ENCODE measurements around the gene KRTAP5-10.
A peak's percentile ranks its signal among the peaks of the same experiment; 100 is the strongest.
"Not testable (repeated sequence)": the region's sequence is repeated elsewhere in the genome, so short reads cannot be mapped to it uniquely, and the experiment has no call there.

KRTAP5-10 gene

GRCh38 chr11:71572811-71573210 lies 7.4 kb downstream of the KRTAP5-10 start:
- no peak for DNase-seq (ENCODE audit: low spot score)

- no peak for DNase-seq (ENCODE audit: low spot score)
Measured at GRCh38 chr11:71574418-71574817, 9.1 kb downstream of the KRTAP5-10 start.

DNA sequence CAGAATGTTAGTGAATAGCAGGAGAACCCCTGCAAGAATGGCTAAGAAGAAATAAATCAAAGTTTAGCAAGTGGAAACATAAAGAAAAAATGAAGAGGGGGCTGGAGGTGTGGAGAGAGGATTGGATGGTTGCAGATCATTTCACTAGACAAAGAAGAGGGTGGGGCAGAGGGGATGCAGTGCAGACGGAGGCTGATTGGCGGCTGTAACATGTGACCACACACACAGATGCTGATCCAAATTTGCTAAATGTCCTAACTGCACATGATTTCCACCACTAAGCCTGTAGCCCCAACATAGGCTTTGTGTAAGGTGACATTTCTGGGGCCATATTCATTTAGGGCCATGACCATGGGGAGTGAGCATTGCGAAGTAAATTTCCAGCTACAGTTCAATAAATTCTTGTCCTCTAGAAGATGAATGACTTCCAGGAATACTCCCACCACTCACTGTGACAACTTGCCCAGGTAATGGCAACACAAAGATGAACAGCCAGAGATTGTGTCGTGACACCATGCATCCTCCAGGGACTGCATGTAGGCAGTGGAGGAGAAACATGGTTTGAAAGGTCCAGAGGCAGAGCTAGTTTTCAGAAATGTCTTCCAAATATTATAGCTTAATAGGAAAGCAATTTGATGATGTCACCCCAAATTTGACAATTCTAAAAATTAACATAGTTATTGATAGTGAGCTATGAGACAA lies 10.5 kb downstream of the KRTAP5-10 start:
- no peak for DNase-seq (ENCODE audit: low spot score)

GRCh38 chr11:71576688-71577465 lies 11.5 kb downstream of the KRTAP5-10 start:
- not testable (repeated sequence) for DNase-seq (ENCODE audit: low spot score)

DNA sequence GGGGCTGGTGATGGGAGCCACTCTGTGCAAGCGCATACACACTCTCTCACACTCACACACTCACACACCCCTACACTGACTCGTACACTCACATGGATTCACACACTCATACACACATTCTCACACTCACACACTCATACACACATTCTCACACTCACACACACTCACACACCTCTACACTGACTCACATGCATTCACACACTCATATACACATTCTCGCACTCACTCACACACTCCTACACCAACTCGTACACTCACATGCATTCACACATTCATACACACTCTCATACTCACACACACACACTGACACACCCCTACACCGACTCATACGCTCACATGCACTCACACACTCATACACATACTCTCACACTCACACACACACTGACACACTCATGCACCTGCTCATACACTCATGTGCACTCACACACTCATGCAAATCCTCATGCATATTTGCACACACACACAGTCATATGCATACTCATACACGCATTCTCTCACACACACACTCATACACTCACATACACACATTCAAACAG lies 12.2 kb downstream of the KRTAP5-10 start:
- DNase-seq (ENCODE audit: low spot score) = no peak

DNA sequence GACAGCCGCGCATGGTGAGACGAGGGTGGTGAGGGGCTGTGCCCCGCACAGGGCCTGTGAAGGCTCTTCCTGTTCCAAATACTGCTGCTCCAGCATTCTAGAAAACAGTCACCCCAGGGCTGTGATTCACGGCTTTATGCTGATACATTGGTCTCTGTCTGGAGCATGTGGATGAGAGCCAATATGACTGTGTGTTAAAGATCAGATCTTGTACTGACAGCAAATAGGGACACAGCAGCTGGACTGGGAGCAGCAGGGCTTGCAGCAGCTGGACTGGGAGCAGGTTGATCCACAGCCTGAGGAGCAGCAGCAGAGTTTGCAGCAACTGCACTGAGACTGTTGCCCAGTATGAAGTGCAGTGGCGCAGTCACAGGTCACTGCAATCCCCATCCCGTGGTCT lies 14.2 kb downstream of the KRTAP5-10 start:
- DNase-seq (ENCODE audit: low spot score) = not testable (repeated sequence)

GRCh38 chr11:71580057-71581003 lies 15.0 kb downstream of the KRTAP5-10 start:
- DNase-seq (ENCODE audit: low spot score) = peak; percentile 15

GRCh38 chr11:71581826-71582225 lies 16.5 kb downstream of the KRTAP5-10 start:
- no peak for DNase-seq (ENCODE audit: low spot score)

- DNase-seq (ENCODE audit: low spot score) = no peak
Measured at GRCh38 chr11:71582309-71582895, 17.0 kb downstream of the KRTAP5-10 start, which contains the start of gene KRTAP5-11. TSS of gene KRTAP5-11 (minus strand) at chr11:71582875. CDS start at chr11:71582837, 38 bp downstream.

DNA sequence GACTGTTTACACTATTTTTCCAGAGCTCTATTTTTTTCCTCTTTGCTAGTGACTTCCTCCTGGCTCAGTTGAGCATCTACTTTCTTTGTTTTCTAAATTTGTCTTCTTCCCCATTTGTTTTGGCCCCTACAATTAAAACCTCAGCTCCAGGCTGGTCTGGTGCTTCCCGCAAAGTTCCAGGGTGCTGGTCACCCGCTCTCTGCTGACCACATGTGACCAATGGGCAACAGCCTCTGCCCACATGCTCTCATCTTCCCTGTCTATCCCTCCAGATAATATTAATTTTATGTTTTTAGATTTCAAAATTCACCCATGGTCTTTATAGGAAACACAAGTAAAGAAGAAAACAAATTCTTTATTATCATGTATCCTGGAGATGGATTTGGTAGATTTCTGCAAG lies 17.6 kb downstream of the KRTAP5-10 start:
- not testable (repeated sequence) for DNase-seq (ENCODE audit: low spot score)

GRCh38 chr11:71585673-71586072 lies 20.3 kb downstream of the KRTAP5-10 start:
- not testable (repeated sequence) for DNase-seq (ENCODE audit: low spot score)

- not testable (repeated sequence) for DNase-seq (ENCODE audit: low spot score)
Measured at GRCh38 chr11:71588314-71588713, 23.0 kb downstream of the KRTAP5-10 start.

DNA sequence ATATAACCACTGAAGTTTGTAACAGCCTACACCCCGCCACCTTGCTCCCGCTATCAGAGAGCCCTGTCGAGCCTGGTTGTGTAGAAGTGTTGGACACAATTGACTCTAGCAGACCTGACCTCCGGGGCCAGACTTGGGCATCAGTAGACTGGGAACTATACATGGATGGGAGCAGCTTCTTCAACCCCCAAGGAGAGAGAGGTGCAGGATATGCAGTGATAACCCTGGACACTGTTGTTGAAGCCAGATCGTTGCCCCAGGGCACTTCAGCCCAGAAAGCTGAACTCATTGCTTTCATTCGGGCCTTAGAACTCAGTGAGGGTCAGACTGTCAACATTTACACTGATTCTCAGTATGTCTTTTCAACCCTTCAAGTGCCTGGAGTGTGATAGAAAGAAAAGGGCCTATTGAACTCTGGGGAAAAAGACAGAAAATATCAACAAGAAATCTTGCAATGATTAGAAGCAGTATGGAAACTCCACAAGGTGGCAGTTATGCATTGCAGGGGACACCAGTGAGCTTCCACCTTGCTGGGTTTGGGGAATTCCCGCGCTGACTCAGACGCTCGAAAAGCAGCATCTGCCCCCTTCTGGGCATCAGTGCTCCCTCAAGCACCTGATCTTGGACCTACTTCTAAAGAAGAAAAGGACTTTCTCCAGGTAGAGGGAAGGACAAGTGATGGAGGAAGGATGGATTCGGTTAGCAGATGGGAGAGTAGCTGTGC lies 23.6 kb downstream of the KRTAP5-10 start:
- not testable (repeated sequence) for DNase-seq (ENCODE audit: low spot score)

- not testable (repeated sequence) for DNase-seq (ENCODE audit: low spot score)
Measured at GRCh38 chr11:71589546-71589920, 24.2 kb downstream of the KRTAP5-10 start.

- not testable (repeated sequence) for DNase-seq (ENCODE audit: low spot score)
Measured at GRCh38 chr11:71603221-71603620, 37.9 kb downstream of the KRTAP5-10 start.

- DNase-seq (ENCODE audit: low spot score) = not testable (repeated sequence)
Measured at GRCh38 chr11:71604798-71605488, 39.6 kb downstream of the KRTAP5-10 start.

DNA sequence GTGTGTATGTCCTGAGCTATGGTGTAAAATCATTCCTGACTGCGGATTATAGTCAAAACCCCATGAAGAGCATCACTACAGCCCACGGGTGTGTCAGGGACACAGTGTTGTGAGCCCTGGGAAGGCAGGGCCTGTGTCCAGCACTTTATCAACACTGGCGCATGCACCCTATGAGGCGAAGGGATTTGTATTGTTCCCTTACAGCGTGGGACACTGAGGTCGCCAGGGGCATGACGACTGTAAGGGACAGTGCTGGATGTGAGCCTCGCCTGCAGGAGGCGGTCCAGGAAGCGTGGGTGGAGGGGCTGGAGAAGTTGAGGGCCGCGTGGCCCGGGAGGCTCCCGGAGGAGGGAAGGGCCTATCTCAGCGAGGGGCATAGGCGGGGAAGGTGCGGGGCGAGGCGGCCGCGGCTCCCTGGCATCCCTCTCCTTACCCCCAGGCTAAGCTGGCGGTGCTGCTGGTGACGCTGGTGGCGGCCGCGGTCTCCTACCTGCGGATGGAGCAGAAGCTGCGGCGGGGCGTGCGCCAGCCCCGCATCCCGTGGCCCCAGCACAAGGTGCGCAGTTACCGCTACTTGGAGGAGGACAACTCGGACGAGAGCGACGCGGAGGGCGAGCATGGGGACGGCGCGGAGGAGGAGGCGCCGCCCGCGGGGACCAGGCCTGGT lies 41.6 kb downstream of the KRTAP5-10 start:
- DNase-seq (ENCODE audit: low spot score) = not testable (repeated sequence)

GRCh38 chr11:71607520-71608216 lies 42.3 kb downstream of the KRTAP5-10 start:
- DNase-seq (ENCODE audit: low spot score) = not testable (repeated sequence)

GRCh38 chr11:71608272-71608671 lies 42.9 kb downstream of the KRTAP5-10 start:
- not testable (repeated sequence) for DNase-seq (ENCODE audit: low spot score)
